ENCODE data around the gene CST9.
A peak's percentile ranks its signal among the peaks of the same experiment; 100 is the strongest.
"Not testable (repeated sequence)": the region's sequence is repeated elsewhere in the genome, so short reads cannot be mapped to it uniquely, and the experiment has no call there.

Gene CST9

DNA sequence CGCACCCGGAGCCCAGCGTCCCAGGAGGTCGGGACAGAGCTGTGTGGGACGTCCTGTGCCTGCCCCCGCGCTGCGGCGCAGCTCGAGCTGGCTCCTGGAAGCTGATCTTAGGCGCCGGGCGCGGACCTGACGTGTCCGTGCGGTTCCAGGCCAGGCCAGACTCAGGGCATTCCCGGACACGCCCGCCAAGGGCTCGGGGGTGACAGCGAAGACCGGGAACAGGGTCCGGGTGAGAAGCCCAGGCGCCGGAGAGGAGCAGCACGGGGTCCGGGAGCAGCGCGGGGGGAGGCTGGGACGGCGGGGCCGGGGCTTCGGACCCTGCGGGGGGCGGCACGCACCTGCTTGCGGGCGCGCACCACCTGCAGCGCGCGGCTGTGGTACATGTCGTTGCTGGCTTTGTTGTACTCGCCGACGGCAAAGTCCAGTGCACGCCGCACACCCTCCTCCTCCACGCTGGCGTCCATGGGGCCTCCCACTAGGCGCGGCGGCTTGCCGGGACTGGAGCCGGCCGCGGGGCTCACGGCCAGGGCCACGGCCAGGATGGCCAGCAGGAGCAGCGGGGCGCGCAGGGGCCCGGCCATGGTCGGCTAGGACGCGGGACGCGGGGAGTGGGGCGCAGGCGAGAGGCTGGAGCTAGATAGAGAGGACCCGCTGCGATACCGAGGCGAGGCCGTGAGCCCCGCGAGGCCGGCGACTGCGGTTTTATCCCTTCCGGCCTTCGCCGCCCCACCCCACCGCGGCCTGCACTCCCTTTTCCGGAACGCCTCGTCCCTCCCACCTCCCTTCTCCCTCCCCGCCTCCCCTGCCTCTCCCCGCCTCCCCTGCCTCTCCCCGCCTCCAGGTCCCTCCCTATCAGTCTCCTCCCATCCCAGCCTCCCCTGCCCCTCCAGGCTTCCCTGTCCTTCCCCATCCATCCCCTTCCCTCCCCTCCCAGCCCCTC, 31.8 kb upstream of the CST9 start, which contains the start of gene CST3:
CST3 (minus strand) TSS at position 674 of the 940 bp plus-strand sequence; CDS start at position 581, 93 bp downstream.
- DNase-seq (ENCODE audit: low read depth, low spot score) = peak; percentile 50

GRCh38 chr20:23636908-23637281, 31.2 kb upstream of the CST9 start:
- DNase-seq (ENCODE audit: low read depth, low spot score) = no peak

GRCh38 chr20:23636182-23636907, 30.6 kb upstream of the CST9 start:
- DNase-seq (ENCODE audit: low read depth, low spot score) = no peak

DNA sequence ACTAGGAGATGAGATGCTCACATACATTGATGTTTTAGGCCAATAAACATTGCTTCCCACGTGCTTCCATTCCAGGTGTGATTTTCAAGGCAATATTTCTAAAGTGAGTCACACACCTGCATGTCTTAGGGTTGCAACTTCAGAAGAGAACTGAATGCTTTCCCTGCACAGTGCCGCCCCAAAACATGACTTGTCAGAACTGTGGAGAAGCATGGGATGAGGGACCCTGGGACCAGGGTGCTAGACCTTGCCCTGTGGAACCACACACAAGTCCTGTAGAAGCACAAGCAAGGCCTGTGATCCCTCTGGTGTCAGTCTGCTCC, 30.0 kb upstream of the CST9 start:
- DNase-seq (ENCODE audit: low read depth, low spot score) = not testable (repeated sequence)

- no peak for DNase-seq (ENCODE audit: low read depth, low spot score)
These were observed 29.5 kb upstream of the CST9 start for GRCh38 chr20:23634985-23635767.

DNA sequence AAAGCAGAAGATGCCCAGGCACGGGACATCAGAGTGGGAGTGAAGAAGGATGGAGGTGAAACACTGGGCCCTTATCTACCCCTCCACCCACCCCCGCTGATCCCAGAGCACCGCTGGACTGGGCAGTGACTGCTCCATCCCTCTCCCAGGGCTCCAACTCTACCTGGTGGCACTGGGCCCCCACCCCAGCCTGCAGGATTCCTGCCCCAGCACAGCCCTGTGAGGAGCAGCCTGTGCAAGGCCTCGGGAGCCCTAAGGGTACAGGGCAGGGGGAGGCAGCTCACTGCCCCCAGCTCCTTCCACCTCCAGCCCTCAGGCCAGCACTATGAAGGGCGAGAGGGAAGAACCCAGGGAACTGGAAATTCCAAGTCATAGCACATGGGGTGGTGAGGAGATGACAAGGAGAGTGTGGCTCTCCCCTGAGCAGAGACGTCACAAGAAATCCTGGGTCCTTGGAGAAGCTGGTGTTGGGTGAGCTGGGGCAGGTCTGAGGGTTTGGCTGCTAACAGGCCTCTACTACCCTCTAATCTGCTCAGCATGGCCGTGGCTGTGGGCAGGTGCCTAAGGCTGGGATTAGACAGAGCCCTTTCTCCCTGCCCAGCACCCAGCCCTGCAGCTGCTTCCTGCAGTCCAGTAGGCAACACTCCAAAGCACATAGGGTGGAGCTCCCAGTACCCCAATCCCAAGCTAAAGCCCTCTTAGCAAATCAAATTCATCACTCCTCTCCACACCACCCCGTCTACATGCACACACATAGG, 28.5 kb upstream of the CST9 start:
- no peak for DNase-seq (ENCODE audit: low read depth, low spot score)

DNA sequence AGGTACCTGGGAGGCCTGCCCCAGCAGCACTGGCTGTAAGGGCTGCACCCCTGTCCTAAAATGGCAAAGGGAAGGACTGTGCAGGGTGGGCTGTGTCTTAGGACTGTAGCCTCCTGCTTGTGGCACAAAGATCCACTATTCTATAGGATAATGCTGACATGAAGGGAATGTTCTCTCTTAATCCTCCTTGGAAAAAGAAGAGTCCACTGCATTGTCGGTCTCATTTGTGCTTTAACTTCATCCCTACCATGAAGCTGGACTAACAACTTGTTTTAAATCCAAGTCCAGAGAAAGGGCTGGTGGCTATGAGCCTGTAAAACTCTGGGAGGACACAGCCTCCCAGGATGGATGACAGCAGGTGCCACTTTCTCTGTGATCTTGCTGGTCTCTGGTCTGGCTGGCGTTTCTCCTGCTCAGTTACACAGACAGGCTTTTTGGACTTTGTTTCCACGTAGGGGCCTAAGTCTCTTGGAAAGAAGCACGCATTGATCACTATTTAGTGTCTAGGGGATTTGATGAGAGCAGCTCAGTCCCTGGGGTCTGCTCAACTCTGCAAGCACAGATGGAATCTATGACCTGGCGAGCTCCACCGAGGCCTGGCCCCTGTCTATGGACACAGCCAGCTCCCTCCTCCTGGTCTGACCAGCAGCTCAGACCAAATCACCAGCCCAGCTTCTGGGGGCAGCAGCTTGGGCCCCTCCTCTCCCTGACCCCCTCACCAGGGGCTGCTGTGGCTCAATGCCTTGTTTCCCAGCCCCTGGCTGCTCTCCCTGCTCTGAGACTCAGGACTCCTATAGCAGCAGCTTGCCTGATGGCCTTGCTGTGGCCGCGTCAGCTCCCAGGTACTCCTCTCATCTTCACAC, 27.2 kb upstream of the CST9 start:
- DNase-seq (ENCODE audit: low read depth, low spot score) = no peak

- no peak for DNase-seq (ENCODE audit: low read depth, low spot score)
These were observed 26.4 kb upstream of the CST9 start for GRCh38 chr20:23631981-23632710.

GRCh38 chr20:23631226-23631822, 25.6 kb upstream of the CST9 start:
- no peak for DNase-seq (ENCODE audit: low read depth, low spot score)

GRCh38 chr20:23630392-23630849, 24.7 kb upstream of the CST9 start:
- DNase-seq (ENCODE audit: low read depth, low spot score) = no peak

- no peak for DNase-seq (ENCODE audit: low read depth, low spot score)
These were observed 24.1 kb upstream of the CST9 start for GRCh38 chr20:23629542-23630391.

- no peak for DNase-seq (ENCODE audit: low read depth, low spot score)
These were observed 23.4 kb upstream of the CST9 start for GRCh38 chr20:23629017-23629541.

DNA sequence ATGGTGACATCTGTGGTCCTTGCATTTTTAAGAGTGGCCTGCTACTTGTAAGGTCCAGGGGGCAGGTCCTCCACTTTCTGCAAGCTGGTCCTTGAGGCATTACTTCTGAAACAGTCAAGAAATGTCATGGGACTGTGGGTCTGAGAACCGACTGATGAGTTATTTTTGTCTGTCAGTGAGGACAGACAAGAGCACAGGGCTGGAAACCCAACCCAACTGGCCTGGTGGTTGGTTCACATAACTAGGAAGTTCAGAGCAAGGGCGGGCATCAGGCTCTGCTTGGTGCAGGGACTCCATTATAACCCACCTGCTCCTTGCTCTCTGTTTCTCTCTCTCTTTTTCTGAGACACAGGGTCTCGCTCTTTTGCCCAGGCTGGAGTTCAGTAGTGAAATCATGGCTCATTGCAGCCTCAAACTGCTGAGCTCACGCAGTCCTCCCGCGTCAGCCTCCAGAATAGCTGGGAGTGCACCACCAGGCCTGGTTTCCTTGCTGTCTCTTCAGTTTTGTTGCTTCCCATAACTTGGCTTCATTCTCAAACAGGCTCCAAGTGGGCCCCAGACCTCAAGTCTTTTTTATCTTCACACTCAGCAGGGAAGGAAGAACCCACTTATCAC, 22.8 kb upstream of the CST9 start:
- no peak for DNase-seq (ENCODE audit: low read depth, low spot score)

- no peak for DNase-seq (ENCODE audit: low read depth, low spot score)
These were observed 21.8 kb upstream of the CST9 start for GRCh38 chr20:23627501-23627900.

GRCh38 chr20:23626040-23626620, 20.4 kb upstream of the CST9 start:
- DNase-seq (ENCODE audit: low read depth, low spot score) = no peak

- DNase-seq (ENCODE audit: low read depth, low spot score) = no peak
These were observed 19.7 kb upstream of the CST9 start for GRCh38 chr20:23625236-23625964.

GRCh38 chr20:23624324-23624691, 18.6 kb upstream of the CST9 start:
- DNase-seq (ENCODE audit: low read depth, low spot score) = no peak
